HG02571 (cell line): Measurements from ENCODE around the gene PRDM1.

Experiments used
- ATAC-seq: cut with Tn5 transposase; IDR thresholded peaks from one replicate; pipeline ENCODE4 v1.9.1; 2021; ENCODE audit warnings: mild to moderate bottlenecking, moderate library complexity; ENCODE audit not compliant: unreplicated experiment

The PRDM1 gene

GRCh38 chr6:106114492-106114891 lies 28.4 kb downstream of the PRDM1 start:
- peak; percentile 69 for ATAC-seq

- no peak for ATAC-seq
Observed at GRCh38 chr6:106115286-106115685, 29.1 kb downstream of the PRDM1 start.

- no peak for ATAC-seq
Observed at GRCh38 chr6:106116125-106116832, 30.1 kb downstream of the PRDM1 start.

GRCh38 chr6:106117579-106117978 lies 31.4 kb downstream of the PRDM1 start:
- no peak for ATAC-seq

DNA sequence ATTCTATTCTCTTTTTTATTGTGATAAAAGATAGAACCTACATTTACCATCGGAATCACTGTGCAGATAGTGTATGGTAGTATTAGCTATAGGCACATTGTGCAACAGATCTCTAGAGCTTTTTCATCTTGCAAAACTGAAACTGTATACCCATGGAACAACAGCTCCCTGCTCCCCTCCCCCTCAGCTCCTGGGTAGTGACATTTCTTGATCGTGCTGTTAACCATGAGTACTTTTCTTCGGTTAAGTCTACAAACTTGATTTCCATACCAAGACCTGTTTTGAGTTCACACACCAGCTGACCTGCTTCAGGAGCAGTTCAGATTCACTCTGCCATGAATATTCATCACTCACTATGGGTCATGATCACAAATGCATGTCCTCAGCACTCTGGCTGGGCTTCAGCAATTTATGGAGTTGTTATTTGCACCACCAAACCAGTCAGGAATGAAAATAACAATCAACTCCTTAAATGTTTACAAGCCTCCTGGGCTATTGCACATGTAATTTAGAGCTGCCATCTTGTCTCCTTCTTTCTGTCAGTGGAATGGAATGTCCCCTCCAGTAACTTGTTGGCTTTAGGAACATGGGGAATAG lies 32.8 kb downstream of the PRDM1 start:
- ATAC-seq = no peak

DNA sequence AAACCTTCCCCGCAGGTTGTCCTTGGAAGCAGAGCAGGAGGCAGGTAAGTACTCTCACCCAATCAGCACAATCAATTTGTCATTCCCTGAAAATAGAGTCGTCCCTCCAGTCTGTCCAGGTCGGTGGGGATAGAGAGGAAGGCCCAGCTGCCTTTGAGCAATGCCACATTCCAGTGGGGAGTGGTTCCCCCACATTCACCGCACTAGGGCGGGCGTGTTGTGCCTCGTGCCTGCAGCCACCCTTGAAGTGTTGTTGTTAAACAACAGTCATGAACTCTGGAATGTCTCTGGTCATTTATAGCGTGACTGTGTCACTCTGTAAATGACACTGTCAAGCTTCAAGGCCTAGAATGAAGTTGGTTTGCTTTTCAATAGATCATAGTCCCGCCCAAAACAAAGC lies 33.4 kb downstream of the PRDM1 start:
- no peak for ATAC-seq

- no peak for ATAC-seq
Observed at GRCh38 chr6:106120006-106120405, 33.9 kb downstream of the PRDM1 start.

DNA sequence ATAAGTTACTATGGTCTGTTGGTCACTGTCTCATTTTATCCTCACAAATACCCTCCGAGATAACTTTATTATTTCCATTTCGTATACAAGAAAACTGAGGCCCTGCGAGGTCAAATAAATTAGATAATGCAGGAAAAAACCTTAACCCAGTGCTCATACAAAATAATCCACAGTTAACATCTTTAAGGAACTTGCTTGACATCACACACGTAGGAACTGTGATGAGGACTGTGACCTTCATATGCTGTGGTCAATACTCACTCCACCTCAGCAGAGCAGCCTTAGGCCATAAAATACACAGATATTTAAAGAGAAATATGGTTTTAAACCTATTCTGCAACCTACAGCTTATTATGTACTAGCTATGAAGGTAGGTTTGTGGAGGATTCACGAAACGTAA lies 34.3 kb downstream of the PRDM1 start:
- no peak for ATAC-seq

DNA sequence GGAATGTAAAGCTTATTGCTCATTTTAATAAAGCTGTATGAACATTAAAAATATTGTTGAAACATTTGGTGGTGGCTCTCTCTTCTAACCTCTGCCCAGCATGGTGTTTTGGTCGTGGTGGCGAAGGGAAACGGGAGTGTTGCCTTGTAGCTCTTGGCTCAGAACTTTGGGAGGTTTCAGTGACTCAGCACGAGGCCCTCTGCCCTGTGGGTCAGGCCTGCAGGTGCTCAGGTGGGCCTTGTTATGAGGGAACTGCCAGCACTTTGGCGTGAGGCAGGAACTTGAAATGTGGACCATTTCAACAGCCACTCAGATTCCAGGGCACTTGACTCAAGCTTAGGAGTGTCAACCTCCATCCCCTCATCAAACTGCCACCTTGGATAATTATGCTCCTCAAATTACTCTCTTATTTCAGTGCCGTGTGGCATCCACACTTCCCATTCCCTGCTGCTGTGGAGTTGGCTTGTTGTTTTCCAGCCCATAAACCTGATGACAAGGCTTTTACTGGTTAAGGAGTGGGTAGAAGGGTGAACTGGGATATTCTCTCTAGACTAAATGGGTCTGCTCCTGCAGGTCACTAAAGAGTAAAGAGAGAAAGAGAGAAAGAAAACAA lies 36.3 kb downstream of the PRDM1 start:
- no peak for ATAC-seq

DNA sequence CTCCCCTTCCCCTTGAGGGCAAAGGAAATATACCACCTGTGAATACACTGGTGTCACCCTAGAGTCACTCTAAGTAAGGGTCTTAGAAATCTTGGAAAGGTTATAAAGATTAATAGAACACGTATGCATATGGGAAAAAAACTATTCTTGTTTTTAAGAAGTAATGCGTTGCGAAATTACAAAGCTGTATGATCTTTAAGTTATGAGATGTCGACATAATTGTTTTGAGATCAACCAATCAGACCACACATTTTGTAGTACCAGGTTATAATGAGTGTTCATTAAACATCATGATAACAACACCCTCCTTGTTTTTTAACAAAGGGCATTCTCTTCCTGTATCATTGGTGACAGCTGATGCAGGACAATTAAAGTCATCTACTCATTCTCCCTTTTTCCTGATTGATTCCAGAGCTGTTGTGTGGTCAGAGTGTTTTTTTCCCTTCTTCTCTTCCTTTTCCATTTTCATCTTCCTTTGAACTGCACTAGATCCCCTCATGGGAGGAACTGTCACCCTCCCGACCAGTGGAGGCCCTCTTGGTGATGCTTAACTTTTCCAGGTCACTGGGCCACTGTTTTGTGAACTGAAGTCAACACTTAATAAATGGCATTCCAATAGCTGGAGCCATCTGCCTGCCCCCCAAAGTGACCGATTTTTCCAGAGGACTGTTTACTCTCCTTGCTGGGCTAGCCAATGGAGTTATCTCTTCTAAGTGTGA lies 37.0 kb downstream of the PRDM1 start:
- ATAC-seq = no peak

- ATAC-seq = no peak
Observed at GRCh38 chr6:106124015-106124414, 37.9 kb downstream of the PRDM1 start.

DNA sequence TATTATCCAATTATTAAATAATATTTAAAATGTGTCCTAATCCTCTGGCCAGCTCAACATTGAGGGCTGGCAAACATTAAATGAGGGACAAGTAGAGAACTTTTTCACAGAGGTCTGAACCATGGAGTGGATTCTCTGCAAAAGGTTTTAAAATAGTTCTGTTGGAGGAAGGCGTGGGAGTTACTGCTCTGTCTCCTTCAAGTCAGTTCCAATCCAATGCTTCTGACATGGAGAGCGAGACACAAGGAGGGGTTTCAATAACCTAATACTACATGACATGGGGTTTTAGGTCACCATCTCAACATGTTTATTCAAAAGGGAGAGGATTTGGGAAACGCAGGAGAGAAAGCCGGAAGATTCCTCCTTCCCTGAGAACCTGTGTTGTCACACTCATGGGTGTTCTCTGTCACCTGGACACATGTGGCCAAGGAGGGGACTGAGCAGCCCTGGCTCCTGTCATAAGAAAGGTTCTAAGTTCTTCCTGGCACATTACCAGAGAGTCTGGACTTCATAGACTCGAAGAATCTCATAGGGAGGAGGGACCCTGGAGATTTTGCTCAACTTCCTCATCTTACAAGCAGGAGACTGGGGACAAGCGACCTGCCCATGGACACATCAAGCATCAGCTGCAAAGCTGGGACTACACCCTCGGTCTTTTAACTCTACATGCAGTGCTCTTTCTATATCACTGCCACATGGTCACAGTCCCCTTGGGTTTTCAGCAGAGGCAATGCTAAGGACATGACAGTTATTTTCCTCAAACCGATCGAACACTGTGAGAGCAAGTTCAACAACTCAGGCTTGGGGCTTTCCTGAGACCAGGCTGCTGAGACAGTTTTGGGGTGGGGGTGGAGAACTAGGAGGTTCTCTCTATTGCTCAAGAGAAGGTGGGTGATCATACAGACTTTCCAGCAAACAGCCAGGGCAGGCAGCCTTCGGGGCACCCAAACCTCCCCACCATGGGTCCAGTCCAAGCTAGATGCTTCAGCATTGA lies 38.6 kb downstream of the PRDM1 start:
- no peak for ATAC-seq

- ATAC-seq = peak; percentile 56
Observed at GRCh38 chr6:106125925-106126435, 39.8 kb downstream of the PRDM1 start.

GRCh38 chr6:106126482-106126881 lies 40.3 kb downstream of the PRDM1 start:
- no peak for ATAC-seq

GRCh38 chr6:106128981-106129781 lies 43.0 kb downstream of the PRDM1 start:
- no peak for ATAC-seq

- no peak for ATAC-seq
Observed at GRCh38 chr6:106132153-106132698, 46.1 kb downstream of the PRDM1 start.

DNA sequence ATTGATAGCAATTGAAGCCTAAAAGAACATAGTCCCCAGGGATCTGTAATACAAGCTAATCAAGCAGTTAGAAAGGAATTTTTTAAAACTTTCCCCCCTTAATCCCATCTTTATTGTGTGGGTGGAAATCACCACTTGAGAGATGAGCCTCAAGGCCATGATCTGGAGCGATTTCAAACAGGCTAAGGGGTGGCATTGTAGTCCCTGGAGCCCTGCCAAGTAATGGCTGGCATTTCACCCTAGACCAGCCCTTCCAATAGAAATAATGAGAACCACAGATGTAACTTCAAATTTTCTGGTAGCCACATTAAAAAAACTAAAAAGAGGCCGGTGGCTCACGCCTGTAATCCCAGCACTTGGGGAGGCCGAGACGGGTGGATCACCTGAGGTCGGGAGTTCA lies 46.9 kb downstream of the PRDM1 start:
- no peak for ATAC-seq

- no peak for ATAC-seq
Observed at GRCh38 chr6:106134087-106134770, 48.1 kb downstream of the PRDM1 start.
